IMR-90 (cell line): ENCODE results near the gene PSMD6. TPM values are rescaled to one million over a fixed set of nuclear protein-coding genes. Genes with fewer than 3 reads are reported as not detected.

Source experiments
- ATAC-seq: fragments of 200-7000 bp; cut with Tn5 transposase; 2 replicates; pipeline ENCODE4 v1.9.1; 2020; ENCODE audit warnings: low read depth, mild to moderate bottlenecking, moderate library complexity
- BruUV-seq: library from RNA; stranded (reverse); fragments of 400-500 nt; replicated peaks from 2 replicates; lab custom pipeline; 2021; lab: Mats Ljungman, UMichigan
- CTCF ChIA-PET: fragments of 300-600 bp; formaldehyde crosslinking; extraction: SDS; loops from one replicate; lab custom pipeline; 2021; ENCODE audit warnings: antibody characterized with exemption; lab: Yijun Ruan, JAX
- POLR2A ChIA-PET: fragments of 300-600 bp; sonication (Branson Sonifier 250); formaldehyde crosslinking; loops from one replicate; lab custom pipeline; 2022; ENCODE audit warnings: antibody characterized with exemption; ENCODE audit not compliant: unreplicated experiment; lab: Charles Lee
- DNase-seq: peaks from one replicate; pipeline ENCODE4 v3.0.0; 2013
- H2AFZ ChIP-seq: replicated peaks from 2 replicates; pipeline ENCODE3; 2013; ENCODE audit warnings: low read length, mild to moderate bottlenecking; ENCODE audit not compliant: poor library complexity
- H2AK5ac ChIP-seq: 2 replicates; pipeline ENCODE4 v1.6.1; 2013; ENCODE audit warnings: low read depth, low read length, inconsistent platforms
- H2AK9ac ChIP-seq: replicated peaks from 2 replicates; pipeline ENCODE3; 2013; ENCODE audit warnings: mild to moderate bottlenecking, low read depth, low read length, moderate library complexity; ENCODE audit not compliant: poor library complexity
- H2BK120ac ChIP-seq: 2 replicates; pipeline ENCODE4 v1.6.1; 2013; ENCODE audit warnings: low read depth, low read length, inconsistent platforms
- H2BK15ac ChIP-seq: 3 replicates; pipeline ENCODE4 v1.6.1; 2013; ENCODE audit warnings: low read depth, low read length, inconsistent platforms
- H2BK20ac ChIP-seq: 2 replicates; pipeline ENCODE4 v1.6.1; 2013; ENCODE audit warnings: low read depth, mild to moderate bottlenecking, inconsistent platforms, low read length, moderate library complexity
- H2BK5ac ChIP-seq: 2 replicates; pipeline ENCODE4 v1.6.1; 2013; ENCODE audit warnings: mild to moderate bottlenecking, low read depth, low read length, inconsistent platforms; ENCODE audit not compliant: poor library complexity, severe bottlenecking
- H3K14ac ChIP-seq: replicated peaks from 2 replicates; pipeline ENCODE4 v1.6.1; 2013; ENCODE audit warnings: low read depth, low read length, inconsistent platforms
- H3K18ac ChIP-seq: 2 replicates; pipeline ENCODE4 v1.6.1; 2013; ENCODE audit warnings: low read depth, low read length, control low read depth
- H3K23ac ChIP-seq: 2 replicates; pipeline ENCODE4 v1.6.1; 2013; ENCODE audit warnings: low read depth, low read length, inconsistent platforms
- H3K27ac ChIP-seq: 2 replicates; pipeline ENCODE4 v1.5.1; 2013; ENCODE audit warnings: mild to moderate bottlenecking, control low read depth, low read length; ENCODE audit not compliant: insufficient read depth
- H3K27me3 ChIP-seq: 2 replicates; pipeline ENCODE4 v1.6.1; 2013; ENCODE audit warnings: low read length; ENCODE audit not compliant: control insufficient read depth, insufficient read depth
- H3K36me3 ChIP-seq: 2 replicates; pipeline ENCODE4 v1.6.1; 2013; ENCODE audit warnings: low read length, mixed read lengths; ENCODE audit not compliant: control insufficient read depth, insufficient read depth
- H3K4ac ChIP-seq: 2 replicates; pipeline ENCODE4 v1.6.1; 2013; ENCODE audit warnings: low read depth, low read length, inconsistent platforms
- H3K4me1 ChIP-seq: 2 replicates; pipeline ENCODE4 v1.6.1; 2013; ENCODE audit warnings: low read length, mixed read lengths; ENCODE audit not compliant: control insufficient read depth, insufficient read depth
- H3K4me2 ChIP-seq: 2 replicates; pipeline ENCODE4 v1.6.1; 2013; ENCODE audit warnings: low read depth, mild to moderate bottlenecking, control low read depth, low read length, moderate library complexity
- H3K4me3 ChIP-seq: 2 replicates; pipeline ENCODE4 v1.5.1; 2013; ENCODE audit warnings: low read depth, mild to moderate bottlenecking, control low read depth, low read length, moderate library complexity; ENCODE audit not compliant: insufficient read depth
- H3K56ac ChIP-seq: 2 replicates; pipeline ENCODE4 v1.6.1; 2013; ENCODE audit warnings: low read length, inconsistent platforms; ENCODE audit not compliant: insufficient read depth; ENCODE audit errors: extremely low read depth
- H3K79me1 ChIP-seq, 2 experiments: 2 replicates each; pipeline ENCODE4 v1.6.1; 2013; ENCODE audit warnings: low read length in 2 of 2, inconsistent platforms in 1 of 2, low read depth in 1 of 2
- H3K9ac ChIP-seq: 2 replicates; pipeline ENCODE4 v1.6.1; 2013; ENCODE audit warnings: low read depth, low read length, control low read depth
- H3K9me1 ChIP-seq: 2 replicates; pipeline ENCODE4 v1.6.1; 2013; ENCODE audit warnings: low read length, inconsistent platforms; ENCODE audit not compliant: insufficient read depth
- H3K9me3 ChIP-seq: 2 replicates; pipeline ENCODE4 v1.6.1; 2013; ENCODE audit warnings: low read length; ENCODE audit not compliant: control insufficient read depth, insufficient read depth
- H4K20me1 ChIP-seq: 2 replicates; pipeline ENCODE4 v1.6.1; 2013; ENCODE audit warnings: low read length, inconsistent platforms; ENCODE audit not compliant: insufficient read depth
- H4K5ac ChIP-seq: 2 replicates; pipeline ENCODE4 v1.6.1; 2013; ENCODE audit warnings: mild to moderate bottlenecking, low read depth, low read length, control low read depth
- H4K8ac ChIP-seq, 2 experiments: 2 replicates each; pipeline ENCODE4 v1.6.1; 2013; ENCODE audit warnings: low read depth in 2 of 2, low read length in 2 of 2, control low read depth in 1 of 2, inconsistent platforms in 1 of 2
- H4K91ac ChIP-seq: 2 replicates; pipeline ENCODE4 v1.6.1; 2013; ENCODE audit warnings: low read depth, low read length, inconsistent platforms; ENCODE audit not compliant: insufficient read depth
- BHLHE40 ChIP-seq: fragments of 150-350 bp; IDR thresholded peaks from 2 replicates; pipeline ENCODE4 v1.6.1; 2016; ENCODE audit warnings: mild to moderate bottlenecking, low read depth, low read length
- CEBPB ChIP-seq: IDR thresholded peaks from 2 replicates; pipeline ENCODE4 v1.6.1; 2012; ENCODE audit warnings: low read depth, low read length, improper control_type of control experiment
- CHD1 ChIP-seq: IDR thresholded peaks from 2 replicates; pipeline ENCODE4 v1.6.1; 2012; ENCODE audit warnings: low read depth, low read length, improper control_type of control experiment
- CTCF ChIP-seq: conservative IDR thresholded peaks from 2 replicates; pipeline ENCODE4 v1.5.1; 2012; ENCODE audit warnings: mild to moderate bottlenecking, low read depth, low read length, improper control_type of control experiment
- ELK1 ChIP-seq: fragments of 150-350 bp; IDR thresholded peaks from 2 replicates; pipeline ENCODE4 v1.6.1; 2016; ENCODE audit warnings: low read depth, mild to moderate bottlenecking, low read length, moderate library complexity, borderline replicate concordance
- MAZ ChIP-seq: IDR thresholded peaks from 2 replicates; pipeline ENCODE4 v1.6.1; 2012; ENCODE audit warnings: low read depth, mild to moderate bottlenecking, low read length, improper control_type of control experiment, moderate library complexity, borderline replicate concordance
- MXI1 ChIP-seq: IDR thresholded peaks from 2 replicates; pipeline ENCODE4 v1.6.1; 2012; ENCODE audit warnings: low read depth, mild to moderate bottlenecking, low read length, moderate library complexity, borderline replicate concordance
- NFE2L2 ChIP-seq: fragments of 150-350 bp; IDR thresholded peaks from 2 replicates; pipeline ENCODE4 v1.6.1; 2016; ENCODE audit warnings: low read depth, mild to moderate bottlenecking, low read length
- RCOR1 ChIP-seq: IDR thresholded peaks from 2 replicates; pipeline ENCODE4 v1.6.1; 2012; ENCODE audit warnings: mild to moderate bottlenecking, low read length, improper control_type of control experiment; ENCODE audit not compliant: insufficient replicate concordance
- RFX5 ChIP-seq: IDR thresholded peaks from 2 replicates; pipeline ENCODE4 v1.8.0; 2012; ENCODE audit warnings: low read depth, mild to moderate bottlenecking, low read length, moderate library complexity
- SMC3 ChIP-seq: fragments of 150-350 bp; IDR thresholded peaks from 2 replicates; pipeline ENCODE4 v1.6.1; 2016; ENCODE audit warnings: low read depth, mild to moderate bottlenecking, antibody characterized with exemption, low read length, moderate library complexity
- WGBS, 2 experiments: methylation state at CpG; one replicate each; pipeline versions ENCODE4 v1.1.5 to v1.1.7; 2013; ENCODE audit warnings: missing lambda C conversion rate in 2 of 2; ENCODE audit not compliant: insufficient read length in 1 of 2; ENCODE audit errors: extremely low coverage in 2 of 2; 5-methylcytosine and 5-hydroxymethylcytosine counted together
- dilution Hi-C: fragments of 300-500 bp; cut with HindIII; formaldehyde crosslinking; loops from one replicate; pipeline ENCODE4 v1.14.3; 2018; ENCODE audit warnings: low sequenced_read_pairs; ENCODE audit not compliant: unreplicated experiment
- in situ Hi-C: fragments of 300-500 bp; cut with MboI; formaldehyde crosslinking; loops from 3 replicates; pipeline ENCODE4 v1.14.3; 2019; ENCODE audit warnings: low sequenced_read_pairs, inconsistent platforms, mixed read lengths
- intact Hi-C: fragments of 100-400 bp; cut with micrococcal nuclease; formaldehyde crosslinking; loops from 2 replicates; pipeline ENCODE4 v1.10.0; 2022
- polyA plus RNA-seq, 3 experiments: library from polyadenylated mRNA; depleted of rRNA; stranded (reverse); fragments of >200 nt; gene quantifications; 2 replicates each; pipeline ENCODE4 v1.2.3, GENCODE V29; 2012; ENCODE audit warnings: low replicate concordance in 1 of 3
- total RNA-seq: library from RNA; depleted of rRNA; stranded (reverse); fragments of >200 nt; gene quantifications from 2 replicates; pipeline ENCODE4 v1.2.3, GENCODE V29; 2012

PSMD6 gene
- total and polyA plus RNA-seq, 2 of the 4 experiments (the other 2 are of a cell fraction) = 86.6 to 91.8 TPM

- DNase-seq (no peak), ATAC-seq (no peak)
- H3K36me3 ChIP-seq = no peaks in the 10 kb centered on the region
- H4K8ac ChIP-seq = no peak overlapping the region
- no peak overlapping the region for H3K9ac ChIP-seq
- no peak overlapping the region; the same call in 1 of the 2 replicates for H4K5ac ChIP-seq
- H2AK9ac ChIP-seq = no peak overlapping the region
- H3K56ac ChIP-seq = no peak overlapping the region
- H3K18ac ChIP-seq = no peak overlapping the region
- no peak overlapping the region for H3K4me3 ChIP-seq
- H3K27me3 ChIP-seq = no peaks in the 10 kb centered on the region
- H3K79me1 ChIP-seq = no peaks in the 10 kb centered on the region
- in situ Hi-C loops = loop anchor here (25.0 kb wide), 1 partner anchor 165 kb away; no protein-coding TSS in a partner anchor
- no peak overlapping the region for H2BK20ac ChIP-seq
- H3K9me3 ChIP-seq = no peaks in the 10 kb centered on the region
- no CpG with 5 or more reads among the region's 7 CpGs for WGBS, 2 experiments
- no peak overlapping the region for H3K14ac ChIP-seq
- no peak overlapping the region for H3K4ac ChIP-seq
- no peak overlapping the region for H2BK15ac ChIP-seq
- no peak overlapping the region for H3K4me2 ChIP-seq
- no peak for TF ChIP-seq RCOR1
- TF ChIP-seq RFX5 = no peak
- no peak for TF ChIP-seq MAZ
- no peak for TF ChIP-seq MXI1
- TF ChIP-seq CHD1 = no peak
- no peak for TF ChIP-seq ELK1
- TF ChIP-seq BHLHE40 = no peak
- TF ChIP-seq NFE2L2 = no peak
- no peak for TF ChIP-seq SMC3
- no peak for TF ChIP-seq CTCF
- no peak for TF ChIP-seq CEBPB
- H2AFZ ChIP-seq = no peak overlapping the region
- H2AK5ac ChIP-seq = no peak overlapping the region
- no peaks in the 10 kb centered on the region for H4K20me1 ChIP-seq
- dilution Hi-C loops = loop anchor here (25.0 kb wide), 1 partner anchor 415 kb away; no protein-coding TSS in a partner anchor
- no peaks in the 10 kb centered on the region; the same call in 1 of the 2 replicates for H3K4me1 ChIP-seq
- H3K27ac ChIP-seq = no peak overlapping the region
- BruUV-seq = no TSS peak
- ChIA-PET CTCF (no interaction called here), POLR2A (no interaction called here)
- H2BK120ac ChIP-seq = no peak overlapping the region
- intact Hi-C loops = no loop called here
- H2BK5ac ChIP-seq = no peak overlapping the region
- H3K9me1 ChIP-seq = peaks cover 16% of the 10 kb centered on the region
- no peak overlapping the region for H4K91ac ChIP-seq
- no peak overlapping the region for H3K23ac ChIP-seq
Measured at GRCh38 chr3:64047787-64048186, 24.5 kb upstream of the PSMD6 start.
